Stimulated activated CD4-positive, alpha-beta T cell treated with anti-CD3 and anti-CD28 coated beads, Interleukin-15, amount 100 ng/mL, for 1 hour (primary cell): ENCODE measurements around the gene SNN.

Experiments
- DNase-seq, 2 donors: peaks; one replicate each; pipeline ENCODE4 v3.0.0-alpha.2; 2020; ENCODE audit warnings: low read depth in 1 of 2, low spot score in 1 of 2

SNN gene

GRCh38 chr16:11666103-11667055 lies 1.9 kb upstream of the SNN start:
- no peak for DNase-seq

DNA sequence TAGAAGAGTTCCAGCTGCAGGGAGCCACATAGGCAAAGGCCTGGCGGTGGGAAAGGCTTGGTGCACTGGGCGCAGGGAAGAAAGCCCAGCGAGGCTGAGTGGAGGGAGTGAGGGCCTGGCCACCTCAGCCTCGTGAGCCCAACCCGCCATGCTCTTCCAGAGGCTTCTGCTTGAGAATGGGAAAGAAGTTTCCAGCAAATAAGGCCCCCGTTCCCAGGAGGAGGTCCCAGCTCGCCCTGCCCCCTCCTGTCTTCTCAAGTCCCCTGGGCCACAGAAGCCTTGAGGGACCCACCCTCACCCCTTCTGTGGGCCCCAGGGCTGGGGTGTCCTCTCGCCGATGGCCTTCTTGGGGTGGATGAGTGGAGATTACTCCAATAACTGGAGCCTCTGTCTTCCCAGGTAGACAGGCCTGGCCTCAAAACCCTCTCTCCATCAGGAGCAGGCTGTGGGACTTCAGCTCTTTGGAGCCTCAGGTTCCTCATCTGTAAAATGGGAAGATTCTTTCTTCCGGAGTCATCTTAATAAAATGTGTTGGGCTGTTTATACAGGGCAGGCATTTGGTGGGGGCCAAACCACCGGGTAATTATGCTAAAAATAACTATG lies 933 bp upstream of the SNN start:
- no peak for DNase-seq

- no peak for DNase-seq
Observed at GRCh38 chr16:11668623-11669379, 546 bp downstream of the SNN start.

DNA sequence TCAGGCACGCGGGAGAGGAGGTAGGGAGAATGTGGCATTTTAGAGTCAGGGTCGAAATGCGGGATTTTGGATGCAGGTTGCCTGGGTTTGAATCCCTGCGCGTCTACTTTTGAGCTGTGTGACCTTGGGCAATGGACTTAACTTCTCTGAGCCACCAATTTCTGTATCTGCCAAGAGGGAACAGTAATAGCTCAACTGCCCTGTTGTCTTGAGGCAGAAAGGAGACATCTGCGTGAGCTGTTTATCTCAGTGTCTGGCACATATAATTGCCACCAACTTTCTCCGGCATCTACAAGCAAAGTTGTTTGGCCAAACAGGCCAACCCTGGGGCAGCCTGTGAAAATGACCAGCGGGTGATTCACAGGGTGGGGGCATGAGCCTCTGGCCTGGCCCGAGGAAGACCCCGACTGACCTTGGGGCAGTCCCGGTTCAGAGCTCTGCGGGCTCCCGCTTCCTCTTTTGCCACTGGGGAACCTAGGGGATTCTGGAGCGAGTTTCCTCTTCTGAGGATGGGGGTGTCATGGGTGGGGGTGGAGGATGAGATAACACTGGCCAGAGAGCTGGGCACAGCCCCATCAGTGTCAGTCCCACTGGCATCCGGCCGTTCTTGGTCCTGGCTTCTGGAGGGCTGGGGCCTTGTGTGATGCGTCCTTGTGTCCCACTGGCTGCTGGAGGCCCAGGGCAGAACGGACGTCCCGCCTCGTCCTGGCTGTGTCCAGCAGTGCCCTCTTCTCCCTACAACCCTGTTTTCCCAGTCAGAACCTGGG lies 1.3 kb downstream of the SNN start:
- no peak for DNase-seq

DNA sequence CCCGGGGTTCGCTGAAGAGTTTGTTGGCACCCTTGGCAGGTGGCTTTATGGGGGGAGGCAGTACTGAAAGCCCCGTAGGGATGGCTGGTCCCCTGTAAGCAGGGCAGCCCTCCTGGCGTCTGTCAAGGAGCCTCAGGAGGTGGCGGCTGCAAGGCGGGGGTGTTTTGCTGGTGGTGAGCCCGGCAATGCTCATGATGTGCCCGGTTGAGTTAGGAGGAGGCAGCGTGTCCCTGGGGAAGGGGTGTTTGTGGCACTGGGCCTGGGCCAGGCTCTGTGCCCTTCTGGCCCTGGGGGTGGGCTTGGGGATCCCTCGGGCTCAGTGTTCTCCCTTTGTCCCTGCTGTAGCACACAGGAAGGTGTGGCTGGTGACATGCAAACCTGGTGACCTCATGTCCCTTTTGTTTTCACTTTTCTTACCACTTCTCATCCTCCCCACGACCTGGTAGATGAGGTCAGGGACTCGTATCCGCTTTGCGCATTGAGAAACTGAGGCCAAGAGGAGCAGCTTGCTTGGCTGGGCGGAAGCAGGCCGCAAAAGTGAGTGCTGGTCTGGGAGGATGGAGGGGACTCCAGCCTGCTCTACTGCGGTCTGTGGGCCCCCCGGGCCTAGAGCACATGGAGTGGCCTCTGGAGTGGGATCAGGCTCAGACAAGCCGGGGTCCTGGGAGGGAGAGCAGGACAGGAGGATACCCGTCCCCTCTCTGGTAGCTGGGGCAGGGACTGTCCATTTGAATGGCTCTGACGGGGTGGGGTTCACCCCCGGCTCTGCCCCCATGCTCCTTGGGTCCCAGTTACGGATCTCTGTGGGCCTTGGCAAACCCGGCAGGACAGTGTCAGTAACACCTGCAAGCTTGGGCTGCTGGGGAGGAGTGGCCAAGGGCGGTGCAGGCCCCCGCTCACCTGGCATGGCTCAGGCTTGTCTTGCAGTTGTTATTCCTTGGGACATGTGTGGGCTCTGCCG lies 2.2 kb downstream of the SNN start:
- DNase-seq = no peak

GRCh38 chr16:11671271-11671670 lies 3.0 kb downstream of the SNN start:
- DNase-seq = no peak

DNA sequence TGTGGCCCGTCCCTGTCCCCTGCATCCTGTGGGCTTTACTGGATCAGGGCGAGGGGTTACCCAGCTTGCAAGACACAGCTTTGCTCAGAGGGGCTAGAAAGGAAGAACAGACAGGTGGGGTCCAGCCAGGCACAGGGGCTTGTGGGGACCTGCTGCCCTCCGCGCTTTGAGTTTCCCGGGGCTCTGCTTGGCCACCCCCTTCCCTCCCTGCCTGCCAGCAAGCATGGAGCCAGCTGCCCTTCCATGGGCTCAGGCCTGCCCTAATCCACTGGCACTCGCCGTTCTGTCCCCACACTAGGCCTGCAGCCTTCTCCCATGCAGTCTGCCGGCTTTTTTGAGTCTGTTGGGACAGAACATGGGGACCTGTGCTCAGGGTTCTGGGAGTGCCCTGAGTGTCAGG lies 3.4 kb downstream of the SNN start:
- no peak for DNase-seq

GRCh38 chr16:11672206-11673090 lies 4.2 kb downstream of the SNN start:
- no peak for DNase-seq

DNA sequence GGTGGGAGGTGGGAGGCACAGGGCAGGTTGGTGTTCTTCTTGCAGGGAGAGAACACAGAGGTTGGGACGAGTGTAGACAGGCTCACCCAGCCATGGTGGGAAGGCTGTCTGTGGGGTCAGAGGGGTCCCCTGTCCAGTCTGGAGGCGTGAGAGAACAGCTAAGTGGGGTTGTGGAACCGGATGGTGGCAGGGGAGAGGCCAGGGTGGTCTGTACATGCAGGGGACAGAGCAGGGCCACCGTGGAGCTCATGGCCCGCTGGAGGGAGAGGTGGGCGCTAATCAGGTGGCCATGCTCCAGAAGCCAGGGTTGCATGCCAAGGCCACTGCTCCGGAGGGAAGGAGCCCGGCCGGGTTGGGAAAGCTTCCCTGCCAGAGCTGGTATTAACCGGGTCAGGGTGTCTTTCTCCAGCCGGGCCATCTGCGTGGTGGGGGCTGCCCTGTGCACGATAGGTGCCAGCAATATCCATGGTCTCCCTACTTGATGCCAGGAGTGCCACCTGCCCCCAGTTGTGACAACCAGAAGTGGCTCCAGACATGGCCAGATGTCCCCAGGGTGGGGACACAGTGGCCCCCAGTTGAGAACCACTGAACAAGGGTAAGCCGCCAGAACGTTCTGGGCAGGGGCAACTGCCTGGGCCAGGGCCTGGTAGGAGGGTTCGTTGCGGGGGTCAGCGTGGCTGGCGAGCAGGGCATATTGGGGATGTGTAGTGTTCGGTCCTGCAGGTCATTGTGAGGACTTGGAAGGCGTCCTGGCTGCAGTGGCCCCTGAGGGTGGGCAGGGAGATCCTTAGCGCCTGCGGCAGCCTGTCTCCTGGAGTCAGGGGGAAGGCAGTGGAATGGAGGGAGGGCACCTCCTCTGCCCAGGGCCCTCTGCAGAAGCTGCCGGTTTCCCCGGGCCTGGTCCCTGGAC lies 5.1 kb downstream of the SNN start:
- DNase-seq = no peak

DNA sequence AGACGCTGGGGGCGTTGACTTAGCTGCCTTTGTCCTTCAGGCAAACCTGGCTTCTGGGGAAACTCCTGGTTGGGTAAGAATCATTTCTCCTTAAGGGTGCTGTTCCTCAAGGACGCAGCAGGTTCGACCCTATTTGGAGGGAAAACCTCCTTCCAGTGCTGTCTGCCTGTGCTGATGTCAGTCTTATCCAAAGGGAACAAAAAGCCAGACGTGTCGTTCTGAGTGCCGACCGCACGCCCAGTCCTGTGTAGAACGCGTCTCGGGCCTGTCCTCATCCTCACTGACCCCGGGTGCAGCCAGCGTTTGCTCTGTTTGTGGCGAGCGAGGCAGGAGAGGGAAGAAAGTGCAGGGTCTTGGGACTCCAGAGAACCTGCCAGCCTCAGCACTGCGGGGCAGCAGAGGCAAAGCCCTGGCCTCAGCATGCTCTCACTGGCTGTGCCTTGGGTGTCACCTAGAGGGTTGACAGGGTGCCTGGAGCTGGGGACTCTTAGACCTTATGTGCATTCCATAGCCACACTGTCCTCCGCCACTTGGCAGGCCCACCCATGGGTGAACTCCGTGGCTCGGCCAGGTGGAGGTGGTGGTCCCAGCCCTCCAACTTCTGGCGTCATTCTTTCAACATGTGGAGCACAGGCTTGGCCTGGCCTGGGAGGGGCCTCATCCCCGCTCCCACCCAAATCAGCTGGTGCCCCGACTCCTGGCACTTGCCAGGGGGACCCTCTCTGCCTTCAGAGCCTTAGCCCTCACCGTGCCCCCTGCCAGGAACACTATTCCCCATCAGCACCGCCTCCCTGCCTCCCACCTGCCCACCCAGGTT lies 6.0 kb downstream of the SNN start:
- DNase-seq = no peak

DNA sequence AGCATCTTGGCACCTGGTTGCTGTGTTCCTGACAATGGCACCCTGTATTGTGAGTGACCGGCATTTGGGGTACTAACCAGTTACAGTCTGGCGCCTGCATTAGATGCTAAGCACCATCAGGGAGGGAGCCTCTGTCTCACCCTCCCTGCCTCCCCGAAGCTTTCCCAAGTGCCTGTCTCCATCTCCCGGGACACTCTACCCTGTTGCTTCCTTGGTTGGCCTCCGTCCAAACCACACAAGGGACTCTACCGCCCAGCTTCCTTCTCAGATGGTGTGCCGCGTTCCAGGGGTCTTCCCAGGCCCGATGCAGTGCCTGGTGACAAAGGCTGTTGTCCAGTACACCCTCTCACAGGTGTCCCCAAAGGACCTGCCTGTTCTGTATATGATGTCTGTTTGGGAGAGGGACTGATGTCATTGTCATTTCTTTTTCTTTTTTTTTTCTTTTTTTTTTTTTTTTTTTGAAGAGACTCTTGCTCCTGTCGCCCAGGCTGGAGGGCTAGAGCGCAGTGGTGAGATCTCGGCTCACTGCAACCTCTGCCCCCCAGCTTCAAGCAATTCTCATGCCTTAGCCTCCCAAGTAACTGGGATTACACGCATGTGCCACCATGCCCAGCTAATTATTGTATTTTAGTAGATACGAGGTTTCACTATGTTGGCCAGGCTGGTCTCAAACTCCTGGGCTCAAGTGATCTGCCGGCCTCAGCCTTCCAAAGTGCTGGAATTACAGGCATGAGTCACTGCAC lies 6.7 kb downstream of the SNN start:
- no peak for DNase-seq

GRCh38 chr16:11675561-11676511 lies 7.6 kb downstream of the SNN start:
- DNase-seq = no peak

DNA sequence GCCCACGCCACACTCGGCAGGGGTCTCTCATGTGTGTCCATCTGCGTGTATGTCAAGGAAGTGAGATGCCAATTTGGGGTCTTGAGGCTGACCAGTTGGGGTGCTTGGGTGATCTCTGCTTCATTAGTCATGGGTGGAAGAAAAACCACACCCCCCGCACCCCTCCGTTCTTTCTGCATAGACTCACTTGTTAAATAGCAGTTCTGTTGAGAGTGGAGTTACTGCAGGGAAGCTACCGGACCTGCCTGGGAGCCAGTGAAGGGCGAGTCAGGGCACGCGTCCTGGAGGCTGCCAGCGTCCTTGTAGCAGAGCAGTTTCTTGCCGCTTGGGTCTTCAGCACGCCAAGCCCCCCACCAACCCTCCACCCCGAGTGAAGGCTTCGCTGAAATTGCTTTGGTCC lies 8.5 kb downstream of the SNN start:
- no peak for DNase-seq

GRCh38 chr16:11677451-11677951 lies 9.2 kb downstream of the SNN start:
- DNase-seq = no peak
